ENCODE results near the gene GNAI3.
A peak's percentile ranks its signal among the peaks of the same experiment; 100 is the strongest.

Gene GNAI3

GRCh38 chr1:109626682-109627408, 78.4 kb downstream of the GNAI3 start (continued):
- TF ChIP-seq, protein P1, sequence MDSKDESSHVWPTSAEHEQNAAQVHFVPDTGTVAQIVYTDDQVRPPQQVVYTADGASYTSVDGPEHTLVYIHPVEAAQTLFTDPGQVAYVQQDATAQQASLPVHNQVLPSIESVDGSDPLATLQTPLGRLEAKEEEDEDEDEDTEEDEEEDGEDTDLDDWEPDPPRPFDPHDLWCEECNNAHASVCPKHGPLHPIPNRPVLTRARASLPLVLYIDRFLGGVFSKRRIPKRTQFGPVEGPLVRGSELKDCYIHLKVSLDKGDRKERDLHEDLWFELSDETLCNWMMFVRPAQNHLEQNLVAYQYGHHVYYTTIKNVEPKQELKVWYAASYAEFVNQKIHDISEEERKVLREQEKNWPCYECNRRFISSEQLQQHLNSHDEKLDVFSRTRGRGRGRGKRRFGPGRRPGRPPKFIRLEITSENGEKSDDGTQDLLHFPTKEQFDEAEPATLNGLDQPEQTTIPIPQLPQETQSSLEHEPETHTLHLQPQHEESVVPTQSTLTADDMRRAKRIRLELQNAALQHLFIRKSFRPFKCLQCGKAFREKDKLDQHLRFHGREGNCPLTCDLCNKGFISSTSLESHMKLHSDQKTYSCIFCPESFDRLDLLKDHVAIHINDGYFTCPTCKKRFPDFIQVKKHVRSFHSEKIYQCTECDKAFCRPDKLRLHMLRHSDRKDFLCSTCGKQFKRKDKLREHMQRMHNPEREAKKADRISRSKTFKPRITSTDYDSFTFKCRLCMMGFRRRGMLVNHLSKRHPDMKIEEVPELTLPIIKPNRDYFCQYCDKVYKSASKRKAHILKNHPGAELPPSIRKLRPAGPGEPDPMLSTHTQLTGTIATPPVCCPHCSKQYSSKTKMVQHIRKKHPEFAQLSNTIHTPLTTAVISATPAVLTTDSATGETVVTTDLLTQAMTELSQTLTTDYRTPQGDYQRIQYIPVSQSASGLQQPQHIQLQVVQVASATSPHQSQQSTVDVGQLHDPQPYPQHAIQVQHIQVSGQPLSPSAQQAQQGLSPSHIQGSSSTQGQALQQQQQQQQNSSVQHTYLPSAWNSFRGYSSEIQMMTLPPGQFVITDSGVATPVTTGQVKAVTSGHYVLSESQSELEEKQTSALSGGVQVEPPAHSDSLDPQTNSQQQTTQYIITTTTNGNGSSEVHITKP (tag by site-specific recombination; IDR thresholded peaks at IDR 0.05) = no peak
- TF ChIP-seq ZNF571 (tag by site-specific recombination; IDR thresholded peaks at IDR 0.05) = no peak
- TF ChIP-seq ZNF561 (tag by site-specific recombination; IDR thresholded peaks at IDR 0.05; ENCODE audit: borderline replicate concordance) = no peak
- no peak for TF ChIP-seq KLF17 (tag by site-specific recombination; IDR thresholded peaks at IDR 0.05)
- no peak for TF ChIP-seq ZNF175 (tag by site-specific recombination; IDR thresholded peaks at IDR 0.05)
- no peak for TF ChIP-seq KLF1 (tag by site-specific recombination; IDR thresholded peaks at IDR 0.05)
- TF ChIP-seq ZNF701 (tag by site-specific recombination; IDR thresholded peaks at IDR 0.05) = no peak

DNA sequence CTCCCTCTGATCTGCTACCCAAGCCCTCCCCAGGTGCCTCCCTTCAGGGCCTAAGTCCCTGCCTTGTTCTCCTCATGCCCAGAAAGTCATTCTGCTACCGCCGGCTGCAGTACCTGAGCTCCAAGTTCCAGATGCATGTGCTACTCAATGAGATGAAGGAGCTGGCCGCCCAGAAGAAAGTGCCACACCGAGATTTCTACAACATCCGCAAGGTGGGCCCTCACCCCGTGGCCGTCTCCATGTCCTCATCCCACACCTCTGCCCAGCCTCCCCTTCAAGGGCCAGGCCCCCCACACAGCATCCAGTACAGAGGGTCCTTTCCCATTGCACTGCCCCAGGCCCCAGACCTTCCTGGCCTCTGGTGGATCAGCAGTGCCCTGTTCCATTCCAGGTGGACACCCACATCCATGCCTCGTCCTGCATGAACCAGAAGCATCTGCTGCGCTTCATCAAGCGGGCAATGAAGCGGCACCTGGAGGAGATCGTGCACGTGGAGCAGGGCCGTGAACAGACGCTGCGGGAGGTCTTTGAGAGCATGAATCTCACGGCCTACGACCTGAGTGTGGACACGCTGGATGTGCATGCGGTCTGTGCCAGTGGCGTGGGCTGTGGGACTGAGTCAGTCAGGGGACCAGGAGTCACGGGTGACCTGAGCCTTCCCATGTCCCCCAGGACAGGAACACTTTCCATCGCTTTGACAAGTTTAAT, 79.4 kb downstream of the GNAI3 start:
- no peaks in the 10 kb centered on the region for H3K9me3 ChIP-seq (ENCODE audit: control insufficient read depth, insufficient read depth, low read depth, low read length)
- ChIA-PET CTCF (interaction anchor here (0.7 to 5.8 kb wide), 5 partner anchors 12 to 82 kb away, joined by 3 to 63 read pairs (median 10); partner anchors contain the start of gene GNAI3), POLR2A (interaction anchor here (4.2 kb wide), 1 partner anchor 79 kb away, joined by 25 read pairs; the partner anchor contains the start of gene GNAI3)
- peaks cover 4 to 70% of the 10 kb centered on the region in 2 experiments; a peak in 2 of 3 replicates for H3K36me3 ChIP-seq (ENCODE audit: control insufficient read depth in 2 of 2, insufficient read depth in 1 of 2, low read length in 2 of 2)
- H3K4me3 ChIP-seq (ENCODE audit: low read depth, low read length) = no peak overlapping the region
- H3K4me1 ChIP-seq (ENCODE audit: control insufficient read depth, insufficient read depth, low read length) = no peaks in the 10 kb centered on the region
- no peak overlapping the region for H3K27ac ChIP-seq (ENCODE audit: extremely low read depth, low read depth, low read length)
- TF ChIP-seq SP3 (tag by site-specific recombination; IDR thresholded peaks at IDR 0.05) = no peak
- TF ChIP-seq BCL11A (tag by site-specific recombination; IDR thresholded peaks at IDR 0.05; ENCODE audit: low read depth) = no peak
- no peak for TF ChIP-seq ZNF513 (tag by site-specific recombination; IDR thresholded peaks at IDR 0.05)

DNA sequence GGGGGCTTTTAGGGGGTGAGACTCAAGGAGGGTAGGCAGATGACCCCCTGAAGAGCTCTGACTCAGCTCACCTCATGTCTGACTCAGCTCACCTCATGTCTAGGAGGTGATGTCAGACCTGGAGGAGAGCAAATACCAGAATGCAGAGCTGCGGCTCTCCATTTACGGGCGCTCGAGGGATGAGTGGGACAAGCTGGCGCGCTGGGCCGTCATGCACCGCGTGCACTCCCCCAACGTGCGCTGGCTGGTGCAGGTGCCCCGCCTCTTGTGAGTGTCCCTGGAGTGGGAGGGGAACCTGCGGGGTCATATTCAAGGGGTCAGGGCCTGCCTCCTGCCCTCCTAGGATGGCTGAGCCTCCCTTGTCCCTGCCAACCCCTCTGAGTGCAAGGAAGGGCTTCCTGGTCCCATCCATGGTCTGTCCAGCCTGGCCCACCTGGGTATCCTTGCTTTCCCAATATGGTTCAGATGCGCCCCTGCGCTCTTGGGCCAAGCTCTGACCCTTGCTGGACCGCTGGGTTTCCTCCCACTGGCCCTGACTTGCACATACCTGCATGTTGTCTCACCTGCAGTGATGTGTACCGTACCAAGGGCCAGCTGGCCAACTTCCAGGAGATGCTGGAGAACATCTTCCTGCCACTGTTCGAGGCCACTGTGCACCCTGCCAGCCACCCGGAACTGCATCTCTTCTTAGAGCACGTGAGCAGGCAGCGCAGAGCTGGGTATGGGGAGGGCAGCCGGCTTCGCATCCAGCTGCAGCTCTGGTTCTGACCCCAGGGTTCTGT, 80.3 kb downstream of the GNAI3 start:
- Histone ChIP-seq H3K9me3 (ENCODE audit: control insufficient read depth, insufficient read depth, low read depth, low read length) (no peaks in the 10 kb centered on the region), H3K36me3 (ENCODE audit: control insufficient read depth in 2 of 2, insufficient read depth in 1 of 2, low read length in 2 of 2) (peaks cover 4 to 70% of the 10 kb centered on the region in 2 experiments; a peak in 2 of 3 replicates), H3K4me1 (ENCODE audit: control insufficient read depth, insufficient read depth, low read length) (no peaks in the 10 kb centered on the region), H3K4me3 (ENCODE audit: low read depth, low read length) (no peak overlapping the region), H3K27ac (ENCODE audit: extremely low read depth, low read depth, low read length) (no peak overlapping the region)
- CTCF ChIA-PET = interaction anchor here (0.6 to 5.8 kb wide), 6 partner anchors 12 to 109 kb away, joined by 3 to 63 read pairs (median 7); partner anchors contain the start of gene GNAI3
- POLR2A ChIA-PET = interaction anchor here (0.6 to 4.2 kb wide), 2 partner anchors 80 to 135 kb away, joined by 3 to 25 read pairs; partner anchors contain the start of genes CYB561D1 and GNAI3
- TF ChIP-seq ZNF639 (tag by site-specific recombination; IDR thresholded peaks at IDR 0.05) (0 out of 2 replicates have a peak, but pooled peaks have one; percentile 55), ZNF600 (tag by site-specific recombination; IDR thresholded peaks at IDR 0.05) (peak; percentile 46; the same call in 1 of the 2 replicates), ZNF629 (tag by site-specific recombination; IDR thresholded peaks at IDR 0.05) (peak; percentile 50; the same call in 1 of the 2 replicates), HIC1 (tag by site-specific recombination; IDR thresholded peaks at IDR 0.05) (peak; percentile 29; the same call in 1 of the 2 replicates)
